HepG2 (cell line): ENCODE results near the gene RTP3. TPM values are rescaled to one million over a fixed set of nuclear protein-coding genes. Genes with fewer than 3 reads are reported as not detected.

Source experiments
- ATAC-seq: fragments of 200-7000 bp; cut with Tn5 transposase; 3 replicates; pipeline ENCODE4 v1.9.1; 2020; ENCODE audit warnings: mild to moderate bottlenecking, moderate library complexity
- BruUV-seq: library from RNA; stranded (reverse); fragments of 400-500 nt; replicated peaks from 2 replicates; lab custom pipeline; 2021; lab: Mats Ljungman, UMichigan
- CTCF ChIA-PET: fragments of 300-600 bp; formaldehyde crosslinking; extraction: SDS; loops from one replicate; lab custom pipeline; 2021; ENCODE audit warnings: low total read pairs, inconsistent platforms, low intra/inter-chr PET ratio; lab: Yijun Ruan, JAX
- POLR2A ChIA-PET: fragments of 350-600 bp; sonication (Branson Sonifier 250); formaldehyde crosslinking; loops from one replicate; lab custom pipeline; 2020; ENCODE audit warnings: antibody characterized with exemption, inconsistent platforms; lab: Yijun Ruan, JAX
- DNase-seq: peaks from one replicate; pipeline ENCODE4 v3.0.0-alpha.2; 2015; ENCODE audit warnings: low spot score
- FAIRE-seq: peaks from 3 replicates; lab custom pipeline; 2011; peaks lifted over from hg19 to GRCh38; lab: Jason Lieb, UNC
- H2AFZ ChIP-seq: one replicate; pipeline ENCODE4 v1.6.1; 2011; ENCODE audit warnings: low read length, inconsistent platforms
- H3K27ac ChIP-seq: fragments of 300-600 bp; 3 replicates; pipeline ENCODE4 v1.8.0; 2011; ENCODE audit warnings: mixed run types, mild to moderate bottlenecking, mixed read lengths, low read length, inconsistent platforms; ENCODE audit not compliant: insufficient read depth; ENCODE audit errors: extremely low read length
- H3K27me3 ChIP-seq, 2 experiments: fragments of 200-600 bp in 1 of 2; 2 replicates in 1 of 2; 3 replicates in 1 of 2; pipeline versions ENCODE4 v1.6.0 to v1.8.0; 2011; ENCODE audit warnings: low read length in 2 of 2, mild to moderate bottlenecking in 2 of 2, moderate library complexity in 2 of 2, inconsistent platforms in 1 of 2; ENCODE audit not compliant: insufficient read depth in 2 of 2, control insufficient read depth in 1 of 2
- H3K36me3 ChIP-seq, 2 experiments: fragments of 200-600 bp in 1 of 2; replicated peaks in 1 of 2; 2 replicates in 1 of 2; 3 replicates in 1 of 2; pipeline versions ENCODE4 v1.5.1 to v1.8.0; 2011; ENCODE audit warnings: low read length in 2 of 2, inconsistent platforms in 1 of 2; ENCODE audit not compliant: insufficient read depth in 2 of 2, control insufficient read depth in 1 of 2
- H3K4me1 ChIP-seq: 2 replicates; pipeline ENCODE4 v1.5.1; 2012; ENCODE audit warnings: low read length, inconsistent platforms; ENCODE audit not compliant: insufficient read depth
- H3K4me2 ChIP-seq: 2 replicates; pipeline ENCODE4 v1.6.0; 2011; ENCODE audit warnings: low read depth, low read length, inconsistent platforms
- H3K4me3 ChIP-seq, 3 experiments: fragments of 200-600 bp in 1 of 3; sonication (generic), shearing (Covaris generic) in 1 of 3; replicated peaks in 1 of 3; 2 replicates each; pipeline ENCODE4 v1.5.1; 2011 to 2016; ENCODE audit warnings: low read length in 3 of 3, inconsistent platforms in 2 of 3, low read depth in 2 of 3, mild to moderate bottlenecking in 2 of 3, control low read depth in 1 of 3, mixed read lengths in 1 of 3; ENCODE audit not compliant: insufficient read depth in 1 of 3
- H3K79me2 ChIP-seq: one replicate; pipeline ENCODE4 v1.6.1; 2011; ENCODE audit warnings: low read length, inconsistent platforms; ENCODE audit not compliant: insufficient read depth
- H3K9ac ChIP-seq: 2 replicates; pipeline ENCODE4 v1.6.0; 2011; ENCODE audit warnings: mild to moderate bottlenecking, low read depth, low read length, inconsistent platforms; ENCODE audit not compliant: insufficient read depth
- H3K9me3 ChIP-seq: 2 replicates; pipeline ENCODE4 v1.5.1; 2012; ENCODE audit warnings: mild to moderate bottlenecking, low read length
- H4K20me1 ChIP-seq: 2 replicates; pipeline ENCODE4 v1.6.0; 2011; ENCODE audit warnings: inconsistent platforms, mild to moderate bottlenecking, low read length, moderate library complexity; ENCODE audit not compliant: insufficient read depth
- ELF3 ChIP-seq: IDR thresholded peaks from 2 replicates; pipeline ENCODE4 v1.6.1; 2016; ENCODE audit warnings: missing genetic modification reagents, missing compliant biosample characterization
- MXI1 ChIP-seq: IDR thresholded peaks from 3 replicates; pipeline ENCODE4 v1.6.1; 2012; ENCODE audit warnings: low read depth, low read length, inconsistent platforms, borderline replicate concordance
- NR2C2 ChIP-seq: sonication (generic); formaldehyde crosslinking; IDR thresholded peaks from 2 replicates; pipeline ENCODE4 v1.4.0; 2020; ENCODE audit warnings: missing genetic modification reagents, mild to moderate bottlenecking, moderate library complexity, borderline replicate concordance
- RNF219 ChIP-seq: sonication (generic); formaldehyde crosslinking; IDR thresholded peaks from 2 replicates; pipeline ENCODE4 v1.5.0; 2020; ENCODE audit warnings: mild to moderate bottlenecking, missing genetic modification reagents
- SMYD3 ChIP-seq: sonication (generic); formaldehyde crosslinking; IDR thresholded peaks from 2 replicates; pipeline ENCODE4 v1.8.1; 2023; ENCODE audit warnings: mild to moderate bottlenecking, missing genetic modification reagents
- TARDBP ChIP-seq: sonication (generic); formaldehyde crosslinking; IDR thresholded peaks from 2 replicates; pipeline ENCODE4 v1.8.0; 2022; ENCODE audit warnings: mild to moderate bottlenecking, missing genetic modification reagents
- ZNF232 ChIP-seq: sonication (generic); formaldehyde crosslinking; IDR thresholded peaks from 2 replicates; pipeline ENCODE4 v1.4.0; 2020; ENCODE audit warnings: missing genetic modification reagents, borderline replicate concordance
- ZNF34 ChIP-seq: sonication (generic); formaldehyde crosslinking; IDR thresholded peaks from 2 replicates; pipeline ENCODE4 v1.4.0; 2020; ENCODE audit warnings: mild to moderate bottlenecking, missing genetic modification reagents, borderline replicate concordance
- ZNF367 ChIP-seq: sonication (generic); formaldehyde crosslinking; IDR thresholded peaks from 2 replicates; pipeline ENCODE4 v1.4.0; 2020; ENCODE audit warnings: missing genetic modification reagents, borderline replicate concordance
- ZNF503 ChIP-seq: sonication (generic); formaldehyde crosslinking; IDR thresholded peaks from 2 replicates; pipeline ENCODE4 v1.4.0; 2020; ENCODE audit warnings: missing genetic modification reagents
- ZNF564 ChIP-seq: sonication (generic); formaldehyde crosslinking; IDR thresholded peaks from 2 replicates; pipeline ENCODE4 v1.8.1; 2023; ENCODE audit warnings: mild to moderate bottlenecking, missing genetic modification reagents
- ZNF639 ChIP-seq: conservative IDR thresholded peaks from 2 replicates; pipeline ENCODE4 v1.6.1; 2018; ENCODE audit warnings: missing genetic modification reagents
- WGBS: methylation state at CpG from one replicate; pipeline ENCODE4 v1.1.6; 2017; ENCODE audit warnings: low lambda C conversion rate; 5-methylcytosine and 5-hydroxymethylcytosine counted together
- in situ Hi-C: cut with HindIII; loops from 2 replicates; pipeline ENCODE4 v1.10.0; 2017; ENCODE audit warnings: low pct_unique_long_range_greater_than_20kb; ENCODE audit not compliant: extremely low pct_ligation_motif_present
- intact Hi-C: fragments of 100-400 bp; cut with micrococcal nuclease; formaldehyde crosslinking; loops from one replicate; pipeline ENCODE4 v1.10.0; 2022; ENCODE audit not compliant: unreplicated experiment
- polyA plus RNA-seq, 8 experiments: library from polyadenylated mRNA; depleted of rRNA in 3 of 8; stranded (reverse) in 7 of 8; unstranded in 1 of 8; fragments of >200 nt; fragmentation: Illumina TruSeq in 4 of 8; extraction: Trizol in 4 of 8; gene quantifications; 2 replicates each; pipeline versions ENCODE4 v1.2.1 to v1.2.3, GENCODE V29; 2011 to 2016; ENCODE audit warnings: low read depth in 4 of 8, missing spikeins in 1 of 8, mixed read lengths in 1 of 8; ENCODE audit not compliant: insufficient read depth in 1 of 8
- total RNA-seq, 5 experiments: library from RNA; depleted of rRNA; stranded (reverse); fragments of >200 nt; fragmentation: Illumina TruSeq; extraction: Trizol; gene quantifications; 2 replicates each; pipeline ENCODE4 v1.2.3, GENCODE V29; 2016; ENCODE audit warnings: low read depth in 1 of 5

The RTP3 gene
- total and polyA plus RNA-seq, 2 of the 13 experiments (the other 11 are each of a cell fraction or from before 2014, with no cell fraction given): 0.09 TPM; not detected in 1

- BruUV-seq: no TSS peak
- H3K79me2 ChIP-seq: no peaks in the 10 kb centered on the region
- no peaks in the 10 kb centered on the region for H4K20me1 ChIP-seq
- CTCF ChIA-PET: no interaction called here
- DNase-seq (no peak), ATAC-seq (no peak), FAIRE-seq (no peak)
- intact Hi-C loops (no loop called here), in situ Hi-C loops (no loop called here)
- H3K27ac ChIP-seq: no peak overlapping the region
- POLR2A ChIA-PET: no interaction called here
- 0 out of 5 replicates have a peak, but pooled peaks cover 0 to 4% of the 10 kb centered on the region in 2 experiments for H3K27me3 ChIP-seq
- TF ChIP-seq ELF3 (CRISPR knock-in tag) (no peak), ZNF34 (CRISPR knock-in tag) (no peak), RNF219 (CRISPR knock-in tag) (no peak), NR2C2 (CRISPR knock-in tag) (no peak), ZNF367 (no peak), TARDBP (CRISPR knock-in tag) (no peak), ZNF503 (no peak), ZNF564 (no peak), ZNF232 (CRISPR knock-in tag) (no peak), ZNF639 (CRISPR knock-in tag) (no peak), MXI1 (no peak), SMYD3 (no peak)
- H2AFZ ChIP-seq: no peak overlapping the region
- no peaks in the 10 kb centered on the region for H3K36me3 ChIP-seq
- H3K4me3 ChIP-seq: no peak overlapping the region
- no peak overlapping the region for H3K4me2 ChIP-seq
- 31% methylated on average over 5 of the region's 5 CpGs for WGBS
- H3K9ac ChIP-seq: no peak overlapping the region
- H3K9me3 ChIP-seq: no peaks in the 10 kb centered on the region
- H3K4me1 ChIP-seq: no peaks in the 10 kb centered on the region
Measured at GRCh38 chr3:46471371-46471914, 26.3 kb upstream of the RTP3 start.
